SKM-1 (cell line): Measurements from ENCODE around the gene HNRNPH2.

Source experiments
- DNase-seq: peaks from one replicate; lab custom pipeline; 2025; ENCODE audit not compliant: unreplicated experiment; lab: John Stamatoyannopoulos, UW

The HNRNPH2 gene

GRCh38 chrX:101407748-101408531 is at the start of gene HNRNPH2, which contains the start of gene GLA:
Gene HNRNPH2, plus strand, starts transcription at chrX:101408222. Its CDS starts 3,767 bp downstream, at chrX:101411989.
Gene GLA, minus strand, starts transcription at chrX:101407925. Its CDS starts 22 bp downstream, at chrX:101407903.
- DNase-seq, result peak; percentile 81

- DNase-seq, result no peak
Measured at GRCh38 chrX:101359966-101360365, 48.1 kb upstream of the HNRNPH2 start.

- DNase-seq, result no peak
Measured at GRCh38 chrX:101360390-101360789, 47.6 kb upstream of the HNRNPH2 start.

- no peak for DNase-seq
Measured at GRCh38 chrX:101362116-101362515, 45.9 kb upstream of the HNRNPH2 start.

- DNase-seq, result no peak
Measured at GRCh38 chrX:101362757-101363156, 45.3 kb upstream of the HNRNPH2 start.

- no peak for DNase-seq
Measured at GRCh38 chrX:101365301-101365795, 42.7 kb upstream of the HNRNPH2 start.

GRCh38 chrX:101368800-101369199 is 39.2 kb upstream of the HNRNPH2 start:
- DNase-seq, result no peak

GRCh38 chrX:101369687-101370086 is 38.3 kb upstream of the HNRNPH2 start:
- DNase-seq, result no peak

GRCh38 chrX:101370888-101371504 is 37.0 kb upstream of the HNRNPH2 start:
- no peak for DNase-seq

- DNase-seq, result peak; percentile 5
Measured at GRCh38 chrX:101377547-101377946, 30.5 kb upstream of the HNRNPH2 start.

GRCh38 chrX:101383679-101384205 is 24.3 kb upstream of the HNRNPH2 start:
- no peak for DNase-seq

- DNase-seq, result no peak
Measured at GRCh38 chrX:101385026-101385684, 22.9 kb upstream of the HNRNPH2 start.

GRCh38 chrX:101385795-101386541 is 22.1 kb upstream of the HNRNPH2 start, which contains the start of gene BTK:
Gene BTK, minus strand, starts transcription at chrX:101386191. Its CDS starts 10,907 bp downstream, at chrX:101375284.
- DNase-seq, result peak; percentile 55

GRCh38 chrX:101386542-101386885 is 21.5 kb upstream of the HNRNPH2 start:
- no peak for DNase-seq

- DNase-seq, result no peak
Measured at GRCh38 chrX:101388604-101389003, 19.4 kb upstream of the HNRNPH2 start.

- DNase-seq, result peak; percentile 63
Measured at GRCh38 chrX:101390664-101391525, 17.1 kb upstream of the HNRNPH2 start, which contains the start of gene RPL36A. Gene RPL36A, plus strand, starts transcription at chrX:101391011. Its CDS starts 33 bp downstream, at chrX:101391044.

GRCh38 chrX:101391831-101392230 is 16.2 kb upstream of the HNRNPH2 start:
- DNase-seq, result no peak

GRCh38 chrX:101393530-101394305 is 14.3 kb upstream of the HNRNPH2 start:
- DNase-seq, result no peak

GRCh38 chrX:101394372-101394771 is 13.7 kb upstream of the HNRNPH2 start:
- no peak for DNase-seq
